AG09319 (cell line): Measurements from ENCODE around the gene CD276.
"Not testable (repeated sequence)": the region's sequence is repeated elsewhere in the genome, so short reads cannot be mapped to it uniquely, and the experiment has no call there.

Experiments used
- DNase-seq: peaks from one replicate; pipeline ENCODE4 v3.0.0-alpha.2; 2010; ENCODE audit warnings: low read depth; ENCODE audit errors: extremely low read depth
- TF ChIP-seq, protein P1 (sequence below): IDR thresholded peaks from 2 replicates; pipeline ENCODE4 v1.5.1; 2011; ENCODE audit warnings: low read depth, mild to moderate bottlenecking, inconsistent platforms, low read length, moderate library complexity

The CD276 gene

DNA sequence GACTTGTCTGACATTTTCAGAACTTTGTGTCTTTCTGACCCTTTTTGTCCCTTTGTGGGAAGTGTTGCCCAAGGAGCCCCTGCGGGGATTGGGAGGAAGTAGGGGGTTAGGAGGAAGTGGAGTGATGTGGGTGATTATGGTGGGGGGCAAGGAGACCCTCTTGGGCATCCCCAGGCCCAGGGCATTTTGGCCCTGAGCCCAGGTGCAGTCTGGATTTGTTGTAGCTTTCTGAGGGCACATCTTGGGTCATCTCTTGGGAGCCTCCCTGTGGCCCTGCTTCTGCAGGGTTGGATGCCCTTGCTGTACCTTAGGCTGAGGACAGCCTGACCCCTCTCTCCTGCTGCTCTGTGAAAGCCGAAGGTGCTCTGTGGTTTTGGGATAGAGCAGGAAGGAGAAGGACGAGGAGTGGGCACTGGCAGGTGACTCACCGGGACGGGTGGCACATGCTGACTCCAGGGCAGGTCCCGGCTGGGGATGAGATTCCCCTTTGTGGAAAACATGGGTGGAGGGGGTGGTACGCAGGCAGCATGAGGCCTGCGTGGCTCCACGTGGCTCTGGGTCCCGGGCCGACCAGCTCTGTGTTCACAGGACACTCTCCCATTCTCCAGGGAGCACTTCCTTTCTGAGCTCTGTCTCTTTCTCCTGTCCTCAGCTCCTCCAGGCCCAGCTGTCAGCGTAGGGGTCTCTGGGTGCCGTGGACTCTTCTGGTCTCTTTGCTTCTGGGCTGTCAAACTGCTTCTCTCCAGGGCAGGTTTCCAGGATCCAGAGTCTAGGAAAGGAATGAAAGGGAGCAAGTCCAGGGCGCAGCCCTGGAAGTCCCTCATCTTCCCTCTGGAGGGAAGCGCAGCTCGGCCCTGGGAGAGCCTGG is 11.8 kb downstream of the CD276 start:
- no peak for DNase-seq
- TF ChIP-seq, protein P1, sequence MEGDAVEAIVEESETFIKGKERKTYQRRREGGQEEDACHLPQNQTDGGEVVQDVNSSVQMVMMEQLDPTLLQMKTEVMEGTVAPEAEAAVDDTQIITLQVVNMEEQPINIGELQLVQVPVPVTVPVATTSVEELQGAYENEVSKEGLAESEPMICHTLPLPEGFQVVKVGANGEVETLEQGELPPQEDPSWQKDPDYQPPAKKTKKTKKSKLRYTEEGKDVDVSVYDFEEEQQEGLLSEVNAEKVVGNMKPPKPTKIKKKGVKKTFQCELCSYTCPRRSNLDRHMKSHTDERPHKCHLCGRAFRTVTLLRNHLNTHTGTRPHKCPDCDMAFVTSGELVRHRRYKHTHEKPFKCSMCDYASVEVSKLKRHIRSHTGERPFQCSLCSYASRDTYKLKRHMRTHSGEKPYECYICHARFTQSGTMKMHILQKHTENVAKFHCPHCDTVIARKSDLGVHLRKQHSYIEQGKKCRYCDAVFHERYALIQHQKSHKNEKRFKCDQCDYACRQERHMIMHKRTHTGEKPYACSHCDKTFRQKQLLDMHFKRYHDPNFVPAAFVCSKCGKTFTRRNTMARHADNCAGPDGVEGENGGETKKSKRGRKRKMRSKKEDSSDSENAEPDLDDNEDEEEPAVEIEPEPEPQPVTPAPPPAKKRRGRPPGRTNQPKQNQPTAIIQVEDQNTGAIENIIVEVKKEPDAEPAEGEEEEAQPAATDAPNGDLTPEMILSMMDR, result no peak

DNA sequence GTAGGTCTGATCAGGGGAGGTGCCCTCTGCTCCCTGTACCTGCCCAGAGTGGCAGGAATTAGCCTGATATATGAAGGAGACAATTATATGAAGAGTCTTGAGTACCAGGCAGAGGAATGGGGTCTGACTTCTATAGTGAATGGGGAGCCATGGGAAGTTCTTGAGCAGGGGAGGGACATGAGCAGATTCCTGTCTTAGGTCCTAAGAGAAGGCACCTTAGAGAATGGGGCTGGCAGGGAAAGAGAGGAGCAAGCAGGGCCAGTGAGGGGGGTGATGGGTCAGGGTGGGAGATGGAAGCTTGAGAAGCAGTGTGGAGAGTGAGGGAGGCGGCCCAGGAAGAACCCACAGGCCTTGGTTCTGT is 12.4 kb downstream of the CD276 start:
- no peak for DNase-seq
- TF ChIP-seq, protein P1, result no peak

DNA sequence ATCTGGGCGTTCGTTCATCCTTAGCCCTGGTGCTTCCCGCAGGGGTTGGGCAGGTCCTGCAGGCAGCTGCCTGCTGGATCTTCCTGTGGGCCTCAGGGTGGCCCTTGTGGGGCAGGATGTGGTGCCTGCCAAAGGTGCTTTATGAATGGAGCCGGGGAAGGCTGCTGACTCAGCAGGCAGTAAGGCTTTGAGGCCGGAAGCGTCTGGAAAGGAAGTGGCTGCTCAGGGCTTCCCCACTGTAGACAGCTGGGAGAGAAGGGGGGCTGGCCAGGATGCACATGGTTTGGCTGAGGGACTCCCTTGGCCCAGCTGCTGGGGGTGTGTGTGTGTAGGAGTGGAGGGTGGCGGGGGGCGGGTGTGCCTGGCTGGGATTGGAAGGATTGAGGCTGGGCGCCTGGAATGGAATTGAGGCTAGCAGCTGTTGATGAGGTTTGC is 12.9 kb downstream of the CD276 start:
- peak; percentile 70 for DNase-seq
- TF ChIP-seq, protein P1, result no peak

DNA sequence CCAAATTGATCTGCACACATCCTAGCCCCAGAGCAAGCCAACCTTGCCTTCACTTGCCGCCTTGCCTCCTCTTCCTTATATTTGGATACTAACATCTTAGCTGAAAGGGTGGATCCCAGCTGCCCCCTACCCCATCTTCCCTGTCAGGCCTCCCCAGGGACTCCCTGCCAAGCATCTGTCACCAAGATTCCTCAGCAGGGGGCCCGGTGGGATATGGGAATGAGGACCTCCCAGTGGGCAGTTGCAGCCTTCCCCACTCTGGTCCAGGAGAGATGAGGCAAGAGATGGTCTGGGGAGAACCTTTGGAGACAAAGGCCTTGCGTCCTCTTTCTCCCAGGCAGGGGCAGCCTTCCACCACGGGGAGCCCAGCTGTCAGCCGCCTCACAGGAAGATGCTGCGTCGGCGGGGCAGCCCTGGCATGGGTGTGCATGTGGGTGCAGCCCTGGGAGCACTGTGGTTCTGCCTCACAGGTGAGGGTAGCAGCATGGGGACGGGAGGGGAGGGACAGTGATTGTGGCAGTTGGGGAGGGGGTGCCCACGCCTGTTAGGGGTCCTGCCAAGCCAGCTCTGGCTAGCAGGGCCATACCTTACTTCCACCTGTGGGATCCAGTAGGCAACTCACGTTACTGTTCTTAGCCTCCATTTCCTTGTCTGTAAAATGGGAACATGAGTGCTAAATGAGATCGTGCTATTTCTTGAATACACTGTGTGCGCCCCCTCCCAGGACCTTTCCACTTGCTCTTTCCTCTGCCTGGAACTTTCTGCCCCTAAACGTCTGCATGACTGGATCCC is 15.3 kb downstream of the CD276 start:
- TF ChIP-seq, protein P1, result no peak
- DNase-seq, result no peak

DNA sequence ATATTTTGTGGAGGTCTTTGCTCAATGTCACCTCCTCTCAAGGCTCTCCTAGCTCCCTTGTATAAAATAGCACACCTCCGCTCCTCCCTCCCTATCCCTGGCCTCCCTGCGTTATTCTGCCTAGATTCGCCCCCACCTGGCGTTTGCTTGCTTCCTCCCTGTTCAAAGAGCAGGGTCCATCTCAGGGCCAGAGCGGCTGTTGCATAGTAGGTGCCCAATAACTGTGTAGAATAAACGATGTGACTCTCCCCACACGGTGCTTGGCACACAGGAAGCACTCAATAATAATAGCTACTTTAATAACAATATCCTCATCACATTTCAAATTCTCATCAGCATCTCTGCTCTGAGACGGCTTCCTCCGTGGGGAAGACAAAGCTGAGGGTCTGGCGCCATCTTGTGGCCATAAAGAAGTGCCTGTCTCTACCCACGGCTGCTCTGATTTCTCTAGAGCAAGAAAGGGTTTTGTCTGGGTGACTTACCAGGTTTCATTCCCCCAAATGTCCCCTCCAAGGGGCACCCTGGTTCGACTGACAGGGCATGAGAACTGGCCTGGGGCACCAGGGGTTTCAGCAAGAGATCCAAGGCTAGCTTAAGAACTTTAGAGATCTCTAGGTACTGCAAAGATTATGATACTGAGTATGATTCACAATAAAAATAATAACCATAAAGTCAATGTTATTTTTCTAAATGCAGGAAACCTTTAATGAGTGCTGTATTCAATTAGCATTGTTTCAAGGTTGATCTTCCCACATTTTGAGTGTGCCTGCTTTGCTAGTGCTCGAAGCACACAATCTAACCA is 16.1 kb downstream of the CD276 start:
- TF ChIP-seq, protein P1, result peak; percentile 96
- peak; percentile 52 for DNase-seq

DNA sequence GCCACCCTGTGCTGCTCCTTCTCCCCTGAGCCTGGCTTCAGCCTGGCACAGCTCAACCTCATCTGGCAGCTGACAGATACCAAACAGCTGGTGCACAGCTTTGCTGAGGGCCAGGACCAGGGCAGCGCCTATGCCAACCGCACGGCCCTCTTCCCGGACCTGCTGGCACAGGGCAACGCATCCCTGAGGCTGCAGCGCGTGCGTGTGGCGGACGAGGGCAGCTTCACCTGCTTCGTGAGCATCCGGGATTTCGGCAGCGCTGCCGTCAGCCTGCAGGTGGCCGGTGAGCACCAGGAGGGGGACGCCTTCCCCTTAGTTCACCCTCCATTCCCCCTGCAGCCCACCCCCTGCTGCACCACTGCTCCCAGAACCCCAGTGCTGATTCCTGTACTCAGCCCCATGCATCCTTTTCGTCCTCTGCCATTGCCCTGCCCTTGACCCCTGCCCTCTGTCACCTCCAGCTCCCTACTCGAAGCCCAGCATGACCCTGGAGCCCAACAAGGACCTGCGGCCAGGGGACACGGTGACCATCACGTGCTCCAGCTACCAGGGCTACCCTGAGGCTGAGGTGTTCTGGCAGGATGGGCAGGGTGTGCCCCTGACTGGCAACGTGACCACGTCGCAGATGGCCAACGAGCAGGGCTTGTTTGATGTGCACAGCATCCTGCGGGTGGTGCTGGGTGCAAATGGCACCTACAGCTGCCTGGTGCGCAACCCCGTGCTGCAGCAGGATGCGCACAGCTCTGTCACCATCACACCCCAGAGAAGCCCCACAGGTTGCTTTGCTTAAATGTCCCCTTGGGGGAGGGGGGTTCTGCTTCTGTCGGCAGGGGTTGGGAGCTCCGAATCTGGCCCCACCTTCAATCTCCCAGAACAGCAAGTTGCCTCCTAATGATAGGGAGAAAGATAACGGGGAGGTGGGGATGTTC is 18.4 kb downstream of the CD276 start:
- not testable (repeated sequence) for DNase-seq

DNA sequence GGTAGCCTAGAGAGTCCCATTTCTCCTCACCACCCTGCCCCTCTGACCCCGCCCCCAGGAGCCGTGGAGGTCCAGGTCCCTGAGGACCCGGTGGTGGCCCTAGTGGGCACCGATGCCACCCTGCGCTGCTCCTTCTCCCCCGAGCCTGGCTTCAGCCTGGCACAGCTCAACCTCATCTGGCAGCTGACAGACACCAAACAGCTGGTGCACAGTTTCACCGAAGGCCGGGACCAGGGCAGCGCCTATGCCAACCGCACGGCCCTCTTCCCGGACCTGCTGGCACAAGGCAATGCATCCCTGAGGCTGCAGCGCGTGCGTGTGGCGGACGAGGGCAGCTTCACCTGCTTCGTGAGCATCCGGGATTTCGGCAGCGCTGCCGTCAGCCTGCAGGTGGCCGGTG is 19.4 kb downstream of the CD276 start:
- DNase-seq, result not testable (repeated sequence)

DNA sequence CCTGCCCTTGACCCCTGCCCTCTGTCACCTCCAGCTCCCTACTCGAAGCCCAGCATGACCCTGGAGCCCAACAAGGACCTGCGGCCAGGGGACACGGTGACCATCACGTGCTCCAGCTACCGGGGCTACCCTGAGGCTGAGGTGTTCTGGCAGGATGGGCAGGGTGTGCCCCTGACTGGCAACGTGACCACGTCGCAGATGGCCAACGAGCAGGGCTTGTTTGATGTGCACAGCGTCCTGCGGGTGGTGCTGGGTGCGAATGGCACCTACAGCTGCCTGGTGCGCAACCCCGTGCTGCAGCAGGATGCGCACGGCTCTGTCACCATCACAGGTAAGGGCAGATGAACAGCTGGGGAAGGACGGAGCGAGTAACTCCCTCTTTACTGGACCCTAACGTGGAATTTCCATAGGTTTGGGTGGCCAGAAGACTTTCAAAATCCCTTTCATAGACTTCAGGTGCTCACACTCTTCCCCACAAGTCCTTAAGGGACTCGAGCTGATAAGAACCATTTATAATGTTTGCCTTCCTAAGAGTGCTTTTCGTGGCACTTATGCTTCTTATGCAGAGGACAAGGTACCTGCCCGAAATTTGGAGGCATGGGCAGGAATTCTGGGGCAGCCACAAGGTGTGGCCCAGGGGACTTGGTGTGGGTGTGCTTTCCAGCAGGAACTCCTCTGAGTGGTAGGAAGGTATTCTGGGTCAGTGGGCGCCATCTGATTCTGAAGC is 20.1 kb downstream of the CD276 start:
- not testable (repeated sequence) for DNase-seq
